Natural killer cell (primary cell): ENCODE measurements around the gene COG6. TPM values are rescaled to one million over a fixed set of nuclear protein-coding genes. Genes with fewer than 3 reads are reported as not detected.

ENCODE experiments used
- ATAC-seq, 3 donors: fragments of 150-1000 bp in 2 of 3; fragments of 200-7000 bp in 1 of 3; cut with Tn5 transposase; 1 replicate in 1 of 3; 2 replicates in 2 of 3; pipeline ENCODE4 v1.10.0; 2021; ENCODE audit warnings: mild to moderate bottlenecking in 2 of 3, moderate library complexity in 2 of 3
- DNase-seq, 2 donors: peaks; one replicate each; pipeline versions ENCODE4 v3.0.0 to v3.0.0-alpha.2; 2013 to 2021; ENCODE audit warnings: mixed read lengths in 1 of 2
- H3K27ac ChIP-seq: one replicate; pipeline ENCODE4 v1.5.1; 2013; ENCODE audit warnings: mild to moderate bottlenecking, low read length
- H3K27me3 ChIP-seq: one replicate; pipeline ENCODE4 v1.6.1; 2013; ENCODE audit warnings: low read length; ENCODE audit not compliant: control insufficient read depth, insufficient read depth
- H3K36me3 ChIP-seq: one replicate; pipeline ENCODE4 v1.6.1; 2013; ENCODE audit warnings: low read length; ENCODE audit not compliant: control insufficient read depth, insufficient read depth
- H3K4me1 ChIP-seq: one replicate; pipeline ENCODE4 v1.6.1; 2013; ENCODE audit warnings: low read length; ENCODE audit not compliant: control insufficient read depth, insufficient read depth
- H3K4me3 ChIP-seq: one replicate; pipeline ENCODE4 v1.5.1; 2013; ENCODE audit warnings: low read length
- H3K9me3 ChIP-seq: one replicate; pipeline ENCODE4 v1.6.1; 2013; ENCODE audit warnings: low read length; ENCODE audit not compliant: control insufficient read depth, insufficient read depth
- H3K27ac Mint-ChIP-seq, 2 donors: one replicate each; pipeline ENCODE4 v1.8.0; 2022; ENCODE audit warnings: mild to moderate bottlenecking in 2 of 2, mixed read lengths in 2 of 2, moderate library complexity in 1 of 2
- H3K27me3 Mint-ChIP-seq, 2 donors: one replicate each; pipeline ENCODE4 v1.8.0; 2022; ENCODE audit warnings: low read depth in 2 of 2, mixed read lengths in 2 of 2
- H3K36me3 Mint-ChIP-seq: one replicate; pipeline ENCODE4 v1.8.0; 2022; ENCODE audit warnings: mixed read lengths
- H3K4me1 Mint-ChIP-seq, 2 donors: one replicate each; pipeline ENCODE4 v1.8.0; 2022; ENCODE audit warnings: mixed read lengths in 2 of 2
- H3K4me3 Mint-ChIP-seq: one replicate; pipeline ENCODE4 v1.8.0; 2022; ENCODE audit warnings: mild to moderate bottlenecking, moderate library complexity, mixed read lengths
- H3K9me3 Mint-ChIP-seq, 2 donors: one replicate each; pipeline ENCODE4 v1.8.0; 2022; ENCODE audit warnings: mixed read lengths in 2 of 2
- WGBS: methylation state at CpG from one replicate; pipeline ENCODE4 v1.1.7; 2013; ENCODE audit warnings: missing lambda C conversion rate; ENCODE audit not compliant: insufficient coverage; 5-methylcytosine and 5-hydroxymethylcytosine counted together
- intact Hi-C: fragments of 100-400 bp; cut with micrococcal nuclease; formaldehyde crosslinking; loops from one replicate; pipeline ENCODE4 v1.14.2; 2022
- total RNA-seq, 4 donors: library from RNA; stranded (reverse); fragments of 120-200 nt in 1 of 4; gene quantifications; one replicate each; pipeline versions ENCODE4 v1.2.3 to v1.2.4, GENCODE V29; 2013 to 2022
- TF ChIP-seq, protein P1 (sequence below): fragments of 200-600 bp; IDR thresholded peaks from one replicate; pipeline ENCODE4 v1.8.0; 2022; ENCODE audit warnings: antibody characterized with exemption

Gene COG6
- total RNA-seq, 3 donors from 2014 or later (not counting 1 experiment from before 2014, with no cell fraction given): 30.2 to 36.0 (median 32.3) TPM

DNA sequence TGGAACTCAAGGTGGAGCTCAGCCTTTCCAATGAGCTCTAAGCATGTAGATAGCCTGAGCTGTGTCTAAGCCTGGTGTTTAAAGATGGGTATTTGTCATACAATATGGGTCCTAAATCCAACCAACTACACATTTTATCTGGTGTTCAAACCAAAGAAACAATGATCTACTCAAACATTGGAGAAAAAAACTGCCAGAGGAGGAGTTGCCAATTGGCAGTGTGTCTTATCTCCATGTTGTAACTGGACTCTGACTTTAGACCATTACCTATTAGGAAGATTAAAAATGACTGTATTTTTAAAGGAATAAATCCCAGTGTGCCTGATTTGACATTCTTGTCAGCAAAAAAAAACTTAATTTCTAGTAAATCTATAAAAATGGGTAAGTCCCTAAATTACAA, 96.3 kb downstream of the COG6 start:
- TF ChIP-seq, protein P1, sequence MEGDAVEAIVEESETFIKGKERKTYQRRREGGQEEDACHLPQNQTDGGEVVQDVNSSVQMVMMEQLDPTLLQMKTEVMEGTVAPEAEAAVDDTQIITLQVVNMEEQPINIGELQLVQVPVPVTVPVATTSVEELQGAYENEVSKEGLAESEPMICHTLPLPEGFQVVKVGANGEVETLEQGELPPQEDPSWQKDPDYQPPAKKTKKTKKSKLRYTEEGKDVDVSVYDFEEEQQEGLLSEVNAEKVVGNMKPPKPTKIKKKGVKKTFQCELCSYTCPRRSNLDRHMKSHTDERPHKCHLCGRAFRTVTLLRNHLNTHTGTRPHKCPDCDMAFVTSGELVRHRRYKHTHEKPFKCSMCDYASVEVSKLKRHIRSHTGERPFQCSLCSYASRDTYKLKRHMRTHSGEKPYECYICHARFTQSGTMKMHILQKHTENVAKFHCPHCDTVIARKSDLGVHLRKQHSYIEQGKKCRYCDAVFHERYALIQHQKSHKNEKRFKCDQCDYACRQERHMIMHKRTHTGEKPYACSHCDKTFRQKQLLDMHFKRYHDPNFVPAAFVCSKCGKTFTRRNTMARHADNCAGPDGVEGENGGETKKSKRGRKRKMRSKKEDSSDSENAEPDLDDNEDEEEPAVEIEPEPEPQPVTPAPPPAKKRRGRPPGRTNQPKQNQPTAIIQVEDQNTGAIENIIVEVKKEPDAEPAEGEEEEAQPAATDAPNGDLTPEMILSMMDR: no peak
- intact Hi-C loops: no loop called here
- H3K27ac ChIP-seq: no peak overlapping the region
- Mint-ChIP-seq H3K4me1 (no peaks in the 10 kb centered on the region), H3K27ac (no peak overlapping the region), H3K9me3 (peaks cover 0 to 7% of the 10 kb centered on the region in 2 donors), H3K36me3 (peaks cover 19% of the 10 kb centered on the region), H3K4me3 (no peak overlapping the region), H3K27me3 (no peaks in the 10 kb centered on the region)
- ATAC-seq (no peak), DNase-seq (no peak)
- peaks cover 5% of the 10 kb centered on the region for H3K36me3 ChIP-seq
- no peaks in the 10 kb centered on the region for H3K4me1 ChIP-seq
- H3K9me3 ChIP-seq: no peaks in the 10 kb centered on the region
- no peaks in the 10 kb centered on the region for H3K27me3 ChIP-seq
- H3K4me3 ChIP-seq: no peak overlapping the region

DNA sequence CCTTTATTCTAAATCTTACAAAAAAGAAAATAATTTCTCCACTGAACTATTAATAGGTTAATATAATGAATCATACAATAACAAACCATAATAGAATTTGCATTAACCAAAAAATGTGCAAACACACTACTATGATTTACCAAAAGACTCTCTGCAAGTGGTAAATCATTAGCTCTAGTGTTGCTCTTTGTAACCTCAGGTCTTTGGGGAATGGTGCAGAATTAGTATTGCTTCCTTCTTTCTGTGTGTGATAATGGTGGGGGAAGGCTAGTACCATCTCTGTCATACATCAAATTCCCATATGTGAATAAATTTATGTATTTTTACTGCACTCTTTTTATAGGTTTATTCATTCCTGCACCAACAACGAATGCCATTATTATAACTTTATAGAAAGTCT, 105.1 kb downstream of the COG6 start:
- Mint-ChIP-seq H3K9me3 (peaks cover 0 to 4% of the 10 kb centered on the region in 2 donors), H3K4me1 (no peaks in the 10 kb centered on the region), H3K4me3 (no peak overlapping the region), H3K36me3 (peaks cover 10% of the 10 kb centered on the region), H3K27ac (no peak overlapping the region), H3K27me3 (no peaks in the 10 kb centered on the region)
- no peak overlapping the region for H3K27ac ChIP-seq
- H3K36me3 ChIP-seq: no peaks in the 10 kb centered on the region
- intact Hi-C loops: no loop called here
- ATAC-seq (no peak), DNase-seq (no peak)
- no peaks in the 10 kb centered on the region for H3K9me3 ChIP-seq
- H3K4me3 ChIP-seq: no peak overlapping the region
- TF ChIP-seq, protein P1: no peak
- no peaks in the 10 kb centered on the region for H3K27me3 ChIP-seq
- no CpG with 5 or more reads among the region's 1 CpG for WGBS
- H3K4me1 ChIP-seq: no peaks in the 10 kb centered on the region

DNA sequence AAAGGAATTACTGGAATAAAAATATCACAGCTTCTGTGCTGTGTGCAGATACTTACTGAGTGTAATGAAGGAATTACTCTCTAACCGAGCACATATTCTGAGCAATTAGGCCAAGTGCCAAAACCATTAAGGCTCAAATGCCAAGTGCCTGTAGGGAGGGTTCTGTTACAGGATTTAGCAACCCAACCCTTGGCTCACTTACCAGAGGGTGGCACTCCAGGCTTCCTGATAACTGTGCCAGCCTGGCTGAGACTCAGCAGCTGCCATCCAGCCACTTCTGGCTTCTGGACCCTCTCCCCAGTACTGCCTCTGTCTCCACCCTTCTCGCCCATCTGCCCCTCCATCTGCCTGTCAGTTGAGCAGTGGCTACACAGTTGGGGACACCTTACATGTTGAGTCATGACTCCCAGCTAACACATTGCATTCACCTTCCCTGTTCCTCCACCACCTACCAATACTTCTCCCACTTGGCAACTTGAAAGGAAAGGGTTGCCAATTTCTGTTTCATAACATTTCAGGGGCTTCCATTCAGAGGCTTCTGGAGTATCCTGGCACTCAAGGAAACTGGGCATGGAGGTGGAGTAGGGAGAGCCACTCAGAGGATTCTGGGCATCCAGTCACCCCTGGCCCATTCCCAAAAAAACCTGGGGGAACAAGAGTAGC, 110.5 kb downstream of the COG6 start:
- no peak overlapping the region for H3K4me3 ChIP-seq
- Mint-ChIP-seq H3K4me1 (peaks cover 16 to 26% of the 10 kb centered on the region in 2 donors), H3K36me3 (no peaks in the 10 kb centered on the region), H3K9me3 (no peaks in the 10 kb centered on the region), H3K27me3 (no peaks in the 10 kb centered on the region), H3K27ac (no peak overlapping the region), H3K4me3 (no peak overlapping the region)
- no peak for ATAC-seq
- WGBS: 85% methylated on average over 1 of the region's 2 CpGs
- no peaks in the 10 kb centered on the region for H3K9me3 ChIP-seq
- TF ChIP-seq, protein P1: no peak
- H3K27ac ChIP-seq: no peak overlapping the region
- no peaks in the 10 kb centered on the region for H3K36me3 ChIP-seq
- intact Hi-C loops: no loop called here
- peak in 1 of 2 donors; percentile 37 for DNase-seq
- peaks cover 9% of the 10 kb centered on the region for H3K4me1 ChIP-seq
- H3K27me3 ChIP-seq: no peaks in the 10 kb centered on the region
